Lower leg skin (tissue), 4 donors: Measurements from ENCODE around the gene CLEC16A. TPM values are rescaled to one million over a fixed set of nuclear protein-coding genes. Genes with fewer than 3 reads are reported as not detected.

Experiments
- DNase-seq, 2 donors: peaks; one replicate each; pipeline ENCODE4 v3.0.0-alpha.2; 2019; ENCODE audit warnings: low spot score in 2 of 2
- H3K4me3 ChIP-seq: fragments of 200-600 bp; sonication (generic); 2 replicates; pipeline ENCODE4 v1.5.1; 2017; ENCODE audit warnings: mild to moderate bottlenecking, low read depth; ENCODE audit not compliant: poor library complexity, severe bottlenecking
- CTCF ChIP-seq, 3 donors: fragments of 450-650 bp; IDR thresholded peaks; one replicate each; pipeline ENCODE4 v1.5.1; 2016; ENCODE audit warnings: antibody characterized with exemption in 3 of 3, mild to moderate bottlenecking in 3 of 3, moderate library complexity in 2 of 3
- POLR2A ChIP-seq, 2 donors: fragments of 450-650 bp; IDR thresholded peaks; one replicate each; pipeline ENCODE4 v1.6.1; 2016 to 2017; ENCODE audit warnings: antibody characterized with exemption in 2 of 2, mild to moderate bottlenecking in 1 of 2, moderate library complexity in 1 of 2
- WGBS, 2 donors: methylation state at CpG; one replicate each; pipeline ENCODE4 v1.1.5; 2018; 5-methylcytosine and 5-hydroxymethylcytosine counted together
- intact Hi-C: fragments of 100-400 bp; cut with DNase I; formaldehyde crosslinking; loops from one replicate; pipeline ENCODE4 v1.15.0; 2023; ENCODE audit warnings: low total_unique reads
- total RNA-seq, 4 donors: library from RNA; depleted of rRNA; stranded (reverse); fragments of >200 nt; gene quantifications; one replicate each; pipeline ENCODE4 v1.1.0, GENCODE V29; 2016

The CLEC16A gene
- total RNA-seq, 4 donors from 2014 or later = 26.8 to 30.0 (median 29.5) TPM

- DNase-seq = no peak
- WGBS, 2 donors = 68 to 77% methylated on average over 9 to 11 of the region's 13 CpGs
- intact Hi-C loops = no loop called here
- H3K4me3 ChIP-seq = no peak overlapping the region
- TF ChIP-seq CTCF (IDR thresholded peaks at IDR 0.05) (no peak), POLR2A (IDR thresholded peaks at IDR 0.05) (no peak)
These were observed 261.6 kb downstream of the CLEC16A start for GRCh38 chr16:11205754-11206581.

GRCh38 chr16:11207646-11208045 is 263.3 kb downstream of the CLEC16A start:
- TF ChIP-seq POLR2A (IDR thresholded peaks at IDR 0.05) = no peak
- TF ChIP-seq CTCF (IDR thresholded peaks at IDR 0.05) = no peak
- no peak for DNase-seq
- H3K4me3 ChIP-seq = no peak overlapping the region
- intact Hi-C loops = no loop called here
- 96 to 97% methylated on average over 3 of the region's 3 CpGs for WGBS, 2 donors

- DNase-seq = no peak
- H3K4me3 ChIP-seq = no peak overlapping the region
- TF ChIP-seq POLR2A (IDR thresholded peaks at IDR 0.05) = no peak
- no peak for TF ChIP-seq CTCF (IDR thresholded peaks at IDR 0.05)
- WGBS, 2 donors = 39 to 48% methylated on average over 9 of the region's 9 CpGs
- intact Hi-C loops = no loop called here
These were observed 264.7 kb downstream of the CLEC16A start for GRCh38 chr16:11208916-11209665.

GRCh38 chr16:11210260-11210659 is 265.9 kb downstream of the CLEC16A start:
- no peak for DNase-seq
- H3K4me3 ChIP-seq = no peak overlapping the region
- 83 to 90% methylated on average over 11 of the region's 11 CpGs for WGBS, 2 donors
- TF ChIP-seq POLR2A (IDR thresholded peaks at IDR 0.05) (no peak), CTCF (IDR thresholded peaks at IDR 0.05) (no peak)
- intact Hi-C loops = no loop called here

GRCh38 chr16:11211061-11211976 is 267.0 kb downstream of the CLEC16A start:
- WGBS, 2 donors = 80 to 82% methylated on average over 16 of the region's 16 CpGs
- intact Hi-C loops = no loop called here

More at GRCh38 chr16:11211061-11211976, 267.0 kb downstream of the CLEC16A start:
- TF ChIP-seq CTCF (IDR thresholded peaks at IDR 0.05) = no peak
- no peak for TF ChIP-seq POLR2A (IDR thresholded peaks at IDR 0.05)
- DNase-seq = no peak
- no peak overlapping the region for H3K4me3 ChIP-seq
